HEK293T (cell line): ENCODE results near the gene CDH2.

Experiments used
- BHLHE40 ChIP-seq: fragments of 450-650 bp; IDR thresholded peaks from 2 replicates; pipeline ENCODE4 v1.6.1; 2016; ENCODE audit warnings: mild to moderate bottlenecking, moderate library complexity, borderline replicate concordance
- ELF4 ChIP-seq: fragments of 450-650 bp; IDR thresholded peaks from 2 replicates; pipeline ENCODE4 v1.6.1; 2017; ENCODE audit warnings: antibody characterized with exemption
- FOXK2 ChIP-seq: fragments of 450-650 bp; IDR thresholded peaks from 2 replicates; pipeline ENCODE4 v1.6.1; 2016; ENCODE audit warnings: mild to moderate bottlenecking
- FOXM1 ChIP-seq: fragments of 450-650 bp; IDR thresholded peaks from 2 replicates; pipeline ENCODE4 v1.6.1; 2017; ENCODE audit warnings: mild to moderate bottlenecking, borderline replicate concordance
- HDGF ChIP-seq: fragments of 450-650 bp; IDR thresholded peaks from 2 replicates; pipeline ENCODE4 v1.6.1; 2017; ENCODE audit warnings: antibody characterized with exemption, borderline replicate concordance
- SP1 ChIP-seq: fragments of 450-650 bp; IDR thresholded peaks from 2 replicates; pipeline ENCODE4 v1.6.1; 2017
- TARDBP ChIP-seq: fragments of 450-650 bp; IDR thresholded peaks from 2 replicates; pipeline ENCODE4 v1.6.1; 2016

GRCh38 chr18:28036488-28036887 lies 140.4 kb downstream of the CDH2 start:
- TF ChIP-seq ELF4 (no peak), TARDBP (no peak), FOXM1 (no peak), BHLHE40 (no peak), FOXK2 (no peak), HDGF (no peak), SP1 (no peak)
